BJ (cell line): Measurements from ENCODE around the gene MCRIP2. TPM values are rescaled to one million over a fixed set of nuclear protein-coding genes. Genes with fewer than 3 reads are reported as not detected.

Experiments used
- CTCF ChIA-PET: fragments of 350-600 bp; formaldehyde crosslinking; extraction: SDS; loops from one replicate; lab custom pipeline; 2021; ENCODE audit warnings: antibody characterized with exemption, inconsistent platforms; lab: Yijun Ruan, JAX
- POLR2A ChIA-PET: fragments of 300-600 bp; sonication (Branson Sonifier 250); formaldehyde crosslinking; extraction: SDS; loops from one replicate; lab custom pipeline; 2021; ENCODE audit warnings: antibody characterized with exemption; lab: Charles Lee
- DNase-seq: peaks from one replicate; pipeline ENCODE4 v3.0.0-alpha.2; 2011; ENCODE audit warnings: low read depth
- H3K27me3 ChIP-seq: 2 replicates; pipeline ENCODE4 v1.6.0; 2011; ENCODE audit warnings: low read length; ENCODE audit not compliant: control insufficient read depth, insufficient read depth
- H3K36me3 ChIP-seq: 2 replicates; pipeline ENCODE4 v1.5.1; 2011; ENCODE audit warnings: low read length; ENCODE audit not compliant: control insufficient read depth, insufficient read depth
- H3K4me3 ChIP-seq: 2 replicates; pipeline ENCODE4 v1.5.1; 2011; ENCODE audit warnings: low read depth, mild to moderate bottlenecking, control low read depth, low read length
- polyA plus RNA-seq: library from polyadenylated mRNA; depleted of rRNA; stranded (reverse); fragments of >200 nt; gene quantifications from 2 replicates; pipeline ENCODE4 v1.2.3, GENCODE V29; 2011
- TF ChIP-seq, protein P1 (sequence below): IDR thresholded peaks from 2 replicates; pipeline ENCODE4 v1.5.1; 2011; ENCODE audit warnings: low read depth, mild to moderate bottlenecking, control low read depth, inconsistent platforms, low read length, moderate library complexity; ENCODE audit not compliant: insufficient read depth

Gene MCRIP2
- polyA plus RNA-seq, 1 experiment, result 16.5 TPM

DNA sequence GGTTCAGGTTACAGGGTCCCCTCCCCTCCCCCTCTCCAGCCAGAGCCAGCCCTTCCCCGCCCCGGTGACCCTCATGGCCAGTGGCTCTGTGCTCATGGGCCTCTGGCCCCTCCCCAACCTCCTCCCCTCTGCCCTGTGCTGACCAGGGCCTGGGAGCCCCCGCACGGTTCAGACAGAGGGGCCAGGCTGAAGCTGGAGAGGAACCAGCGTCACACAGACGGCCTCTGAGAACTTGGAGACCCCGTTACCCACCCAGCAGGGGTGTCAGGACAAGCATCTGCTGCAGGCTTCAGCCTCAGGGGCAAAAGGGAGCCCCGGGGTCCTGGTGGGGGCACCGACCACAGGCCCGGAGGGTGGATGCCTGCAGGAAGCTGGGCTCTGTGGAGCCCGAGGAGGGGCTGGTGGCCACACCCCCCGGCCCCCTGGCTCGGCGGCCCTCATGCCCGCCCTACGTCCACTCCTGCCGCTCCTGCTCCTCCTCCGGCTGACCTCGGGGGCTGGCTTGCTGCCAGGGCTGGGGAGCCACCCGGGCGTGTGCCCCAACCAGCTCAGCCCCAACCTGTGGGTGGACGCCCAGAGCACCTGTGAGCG, 10.7 kb upstream of the MCRIP2 start, which contains the start of gene WFIKKN1:
Gene WFIKKN1 (plus strand): TSS at position 171 of the 591 bp plus-strand sequence. CDS start 269 bp downstream, at position 440.
- CTCF ChIA-PET, result no interaction called here
- POLR2A ChIA-PET, result no interaction called here
- no peak for DNase-seq
- Histone ChIP-seq H3K36me3 (peaks cover 17% of the 10 kb centered on the region), H3K4me3 (no peak within 1 kb of the TSS), H3K27me3 (no peaks in the 10 kb centered on the region)
- TF ChIP-seq, protein P1, sequence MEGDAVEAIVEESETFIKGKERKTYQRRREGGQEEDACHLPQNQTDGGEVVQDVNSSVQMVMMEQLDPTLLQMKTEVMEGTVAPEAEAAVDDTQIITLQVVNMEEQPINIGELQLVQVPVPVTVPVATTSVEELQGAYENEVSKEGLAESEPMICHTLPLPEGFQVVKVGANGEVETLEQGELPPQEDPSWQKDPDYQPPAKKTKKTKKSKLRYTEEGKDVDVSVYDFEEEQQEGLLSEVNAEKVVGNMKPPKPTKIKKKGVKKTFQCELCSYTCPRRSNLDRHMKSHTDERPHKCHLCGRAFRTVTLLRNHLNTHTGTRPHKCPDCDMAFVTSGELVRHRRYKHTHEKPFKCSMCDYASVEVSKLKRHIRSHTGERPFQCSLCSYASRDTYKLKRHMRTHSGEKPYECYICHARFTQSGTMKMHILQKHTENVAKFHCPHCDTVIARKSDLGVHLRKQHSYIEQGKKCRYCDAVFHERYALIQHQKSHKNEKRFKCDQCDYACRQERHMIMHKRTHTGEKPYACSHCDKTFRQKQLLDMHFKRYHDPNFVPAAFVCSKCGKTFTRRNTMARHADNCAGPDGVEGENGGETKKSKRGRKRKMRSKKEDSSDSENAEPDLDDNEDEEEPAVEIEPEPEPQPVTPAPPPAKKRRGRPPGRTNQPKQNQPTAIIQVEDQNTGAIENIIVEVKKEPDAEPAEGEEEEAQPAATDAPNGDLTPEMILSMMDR, result no peak

DNA sequence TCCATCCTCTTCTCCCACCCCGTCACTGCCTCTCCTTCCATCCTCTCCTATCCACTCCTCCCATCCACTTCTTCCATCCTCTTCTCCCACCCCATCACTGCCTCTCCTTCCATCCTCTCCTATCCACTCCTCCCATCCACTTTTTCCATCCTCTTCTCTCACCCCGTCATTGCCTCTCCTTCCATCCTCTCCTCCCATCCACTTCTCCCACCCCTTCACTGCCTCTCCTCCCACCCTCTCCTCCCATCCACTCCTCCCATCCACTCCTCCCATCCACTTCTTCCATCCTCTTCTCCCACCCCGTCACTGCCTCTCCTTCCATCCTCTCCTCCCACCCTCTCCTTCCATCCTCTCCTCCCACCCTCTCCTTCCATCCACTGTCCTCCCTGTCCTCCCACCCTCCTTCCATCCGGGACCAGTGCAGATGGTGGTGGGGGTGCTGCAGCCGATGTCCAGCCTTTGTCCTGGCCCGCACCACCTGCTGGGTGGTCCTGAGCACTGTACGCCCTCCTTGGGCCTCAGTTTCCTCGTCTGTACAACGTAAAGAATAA, 9.7 kb upstream of the MCRIP2 start:
- Histone ChIP-seq H3K4me3 (no peak overlapping the region), H3K27me3 (no peaks in the 10 kb centered on the region), H3K36me3 (peaks cover 17% of the 10 kb centered on the region)
- ChIA-PET CTCF (no interaction called here), POLR2A (no interaction called here)
- DNase-seq, result no peak
- TF ChIP-seq, protein P1, result no peak

DNA sequence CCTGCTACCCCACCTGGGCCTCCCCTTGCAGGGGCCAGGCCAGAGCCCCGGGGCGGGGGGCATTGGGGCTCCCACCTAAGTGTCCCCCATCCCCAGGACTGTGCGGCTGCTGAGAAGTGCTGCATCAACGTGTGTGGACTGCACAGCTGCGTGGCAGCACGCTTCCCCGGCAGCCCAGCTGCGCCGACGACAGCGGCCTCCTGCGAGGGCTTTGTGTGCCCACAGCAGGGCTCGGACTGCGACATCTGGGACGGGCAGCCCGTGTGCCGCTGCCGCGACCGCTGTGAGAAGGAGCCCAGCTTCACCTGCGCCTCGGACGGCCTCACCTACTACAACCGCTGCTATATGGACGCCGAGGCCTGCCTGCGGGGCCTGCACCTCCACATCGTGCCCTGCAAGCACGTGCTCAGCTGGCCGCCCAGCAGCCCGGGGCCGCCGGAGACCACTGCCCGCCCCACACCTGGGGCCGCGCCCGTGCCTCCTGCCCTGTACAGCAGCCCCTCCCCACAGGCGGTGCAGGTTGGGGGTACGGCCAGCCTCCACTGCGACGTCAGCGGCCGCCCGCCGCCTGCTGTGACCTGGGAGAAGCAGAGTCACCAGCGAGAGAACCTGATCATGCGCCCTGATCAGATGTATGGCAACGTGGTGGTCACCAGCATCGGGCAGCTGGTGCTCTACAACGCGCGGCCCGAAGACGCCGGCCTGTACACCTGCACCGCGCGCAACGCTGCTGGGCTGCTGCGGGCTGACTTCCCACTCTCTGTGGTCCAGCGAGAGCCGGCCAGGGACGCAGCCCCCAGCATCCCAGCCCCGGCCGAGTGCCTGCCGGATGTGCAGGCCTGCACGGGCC, 8.9 kb upstream of the MCRIP2 start:
- Histone ChIP-seq H3K4me3 (no peak overlapping the region), H3K36me3 (peaks cover 14% of the 10 kb centered on the region), H3K27me3 (no peaks in the 10 kb centered on the region)
- no peak for DNase-seq
- TF ChIP-seq, protein P1, result no peak
- POLR2A ChIA-PET, result no interaction called here
- CTCF ChIA-PET, result interaction anchor here (1.2 kb wide), 1 partner anchor 15 kb away, joined by 4 read pairs; no protein-coding TSS in a partner anchor

DNA sequence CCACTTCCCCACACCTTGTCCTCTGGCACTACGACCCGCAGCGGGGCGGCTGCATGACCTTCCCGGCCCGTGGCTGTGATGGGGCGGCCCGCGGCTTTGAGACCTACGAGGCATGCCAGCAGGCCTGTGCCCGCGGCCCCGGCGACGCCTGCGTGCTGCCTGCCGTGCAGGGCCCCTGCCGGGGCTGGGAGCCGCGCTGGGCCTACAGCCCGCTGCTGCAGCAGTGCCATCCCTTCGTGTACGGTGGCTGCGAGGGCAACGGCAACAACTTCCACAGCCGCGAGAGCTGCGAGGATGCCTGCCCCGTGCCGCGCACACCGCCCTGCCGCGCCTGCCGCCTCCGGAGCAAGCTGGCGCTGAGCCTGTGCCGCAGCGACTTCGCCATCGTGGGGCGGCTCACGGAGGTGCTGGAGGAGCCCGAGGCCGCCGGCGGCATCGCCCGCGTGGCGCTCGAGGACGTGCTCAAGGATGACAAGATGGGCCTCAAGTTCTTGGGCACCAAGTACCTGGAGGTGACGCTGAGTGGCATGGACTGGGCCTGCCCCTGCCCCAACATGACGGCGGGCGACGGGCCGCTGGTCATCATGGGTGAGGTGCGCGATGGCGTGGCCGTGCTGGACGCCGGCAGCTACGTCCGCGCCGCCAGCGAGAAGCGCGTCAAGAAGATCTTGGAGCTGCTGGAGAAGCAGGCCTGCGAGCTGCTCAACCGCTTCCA, 8.1 kb upstream of the MCRIP2 start:
- ChIA-PET POLR2A (interaction anchor here (0.5 kb wide), 1 partner anchor 46 kb away, joined by 14 read pairs; no protein-coding TSS in a partner anchor), CTCF (interaction anchor here (1.2 kb wide), 1 partner anchor 14 kb away, joined by 4 read pairs; no protein-coding TSS in a partner anchor)
- Histone ChIP-seq H3K36me3 (peaks cover 12% of the 10 kb centered on the region), H3K27me3 (no peaks in the 10 kb centered on the region), H3K4me3 (no peak overlapping the region)
- DNase-seq, result no peak
- TF ChIP-seq, protein P1, result no peak
